Measurements from ENCODE around the gene INMT.
"Not testable (repeated sequence)": the region's sequence is repeated elsewhere in the genome, so short reads cannot be mapped to it uniquely, and the experiment has no call there.

Gene INMT

DNA sequence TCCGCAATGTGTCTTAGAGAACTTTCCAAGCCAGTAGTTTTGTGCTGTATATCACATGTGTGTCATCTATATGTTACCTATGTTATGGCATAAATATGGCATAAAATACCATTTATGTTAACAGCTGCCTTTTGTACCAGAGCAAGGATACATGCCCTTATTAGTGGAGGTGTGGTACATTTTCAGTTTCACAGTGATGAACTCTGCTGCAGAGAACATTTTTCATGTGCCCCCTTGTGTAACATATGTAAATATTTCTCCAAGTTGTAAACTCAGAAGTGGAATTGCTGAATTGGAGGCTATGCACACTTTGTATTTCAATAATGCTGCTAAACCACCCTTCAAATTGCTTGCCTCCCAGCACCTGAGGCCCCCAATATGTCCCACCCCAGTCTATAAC lies 37.8 kb upstream of the INMT start:
- H3K27ac ChIP-seq (ENCODE audit: low read depth, low read length), result no peak overlapping the region
- H3K4me1 ChIP-seq (ENCODE audit: control insufficient read depth, insufficient read depth, low read length), result no peaks in the 10 kb centered on the region
- H3K27me3 ChIP-seq (ENCODE audit: control insufficient read depth, insufficient read depth, low read length), result no peaks in the 10 kb centered on the region
- no peak overlapping the region for H3K9ac ChIP-seq (ENCODE audit: low read length)
- no peak overlapping the region for H3K4me3 ChIP-seq (ENCODE audit: low read length)
- no peaks in the 10 kb centered on the region for H3K36me3 ChIP-seq (ENCODE audit: control insufficient read depth, insufficient read depth, low read length)

DNA sequence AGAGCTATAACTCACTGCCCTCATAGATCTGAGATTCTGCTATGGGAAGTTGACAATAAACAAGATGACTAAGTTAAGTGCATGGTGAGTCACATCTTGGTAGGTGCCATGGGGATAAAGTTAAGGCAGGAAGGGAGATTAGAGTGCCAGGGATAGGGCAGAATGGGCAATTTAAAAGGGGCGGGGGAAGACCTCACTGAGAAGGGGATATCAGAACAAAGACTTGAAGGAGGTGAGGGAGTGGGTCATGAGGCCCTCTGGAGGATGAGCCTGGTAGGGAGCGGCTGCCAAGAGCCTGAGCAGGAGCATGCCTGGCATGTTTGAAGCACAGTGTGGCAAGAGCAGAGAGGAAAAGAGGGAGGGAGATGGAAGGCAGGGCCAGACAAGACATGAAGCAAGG lies 34.8 kb upstream of the INMT start:
- no peaks in the 10 kb centered on the region for H3K4me1 ChIP-seq (ENCODE audit: control insufficient read depth, insufficient read depth, low read length)
- H3K27ac ChIP-seq (ENCODE audit: low read depth, low read length), result no peak overlapping the region

GRCh38 chr7:30719434-30719833 lies 32.5 kb upstream of the INMT start:
- not testable (repeated sequence) for H3K9ac ChIP-seq (ENCODE audit: low read length); H3K36me3 ChIP-seq (ENCODE audit: control insufficient read depth, insufficient read depth, low read length); H3K4me1 ChIP-seq (ENCODE audit: control insufficient read depth, insufficient read depth, low read length); H3K4me3 ChIP-seq (ENCODE audit: low read length); H3K27ac ChIP-seq (ENCODE audit: low read depth, low read length); H3K27me3 ChIP-seq (ENCODE audit: control insufficient read depth, insufficient read depth, low read length)

More for the DNA sequence above, 34.8 kb upstream of the INMT start:
- Histone ChIP-seq H3K36me3 (ENCODE audit: control insufficient read depth, insufficient read depth, low read length) (no peaks in the 10 kb centered on the region), H3K4me3 (ENCODE audit: low read length) (no peak overlapping the region), H3K27me3 (ENCODE audit: control insufficient read depth, insufficient read depth, low read length) (no peaks in the 10 kb centered on the region), H3K9ac (ENCODE audit: low read length) (no peak overlapping the region)

GRCh38 chr7:30721211-30721610 lies 30.7 kb upstream of the INMT start:
- Histone ChIP-seq H3K9ac (ENCODE audit: low read length) (no peak overlapping the region), H3K27me3 (ENCODE audit: control insufficient read depth, insufficient read depth, low read length) (no peaks in the 10 kb centered on the region), H3K36me3 (ENCODE audit: control insufficient read depth, insufficient read depth, low read length) (no peaks in the 10 kb centered on the region), H3K4me3 (ENCODE audit: low read length) (no peak overlapping the region), H3K4me1 (ENCODE audit: control insufficient read depth, insufficient read depth, low read length) (no peaks in the 10 kb centered on the region), H3K27ac (ENCODE audit: low read depth, low read length) (no peak overlapping the region)

DNA sequence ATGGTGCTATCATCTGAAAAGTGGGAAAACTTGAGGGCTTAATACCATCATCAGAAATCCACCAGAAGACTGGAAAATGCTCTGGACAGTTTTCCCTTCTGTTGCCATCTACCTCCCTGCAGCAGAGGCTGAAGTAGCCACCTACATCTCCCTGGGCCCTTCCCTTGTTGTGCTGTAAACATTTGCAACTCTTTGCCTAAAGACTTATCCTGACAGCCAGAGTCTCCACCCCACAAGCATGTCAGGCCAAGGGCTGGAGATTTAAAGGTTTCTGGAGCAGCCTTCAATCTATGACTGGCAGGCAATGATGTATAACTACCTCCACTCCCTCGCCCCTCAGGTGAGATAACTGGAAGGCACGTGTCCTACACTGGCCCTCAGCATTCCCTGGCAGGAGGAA lies 29.7 kb upstream of the INMT start:
- Histone ChIP-seq H3K4me1 (ENCODE audit: control insufficient read depth, insufficient read depth, low read length) (no peaks in the 10 kb centered on the region), H3K27ac (ENCODE audit: low read depth, low read length) (no peak overlapping the region), H3K27me3 (ENCODE audit: control insufficient read depth, insufficient read depth, low read length) (no peaks in the 10 kb centered on the region), H3K36me3 (ENCODE audit: control insufficient read depth, insufficient read depth, low read length) (no peaks in the 10 kb centered on the region), H3K9ac (ENCODE audit: low read length) (no peak overlapping the region), H3K4me3 (ENCODE audit: low read length) (no peak overlapping the region)

DNA sequence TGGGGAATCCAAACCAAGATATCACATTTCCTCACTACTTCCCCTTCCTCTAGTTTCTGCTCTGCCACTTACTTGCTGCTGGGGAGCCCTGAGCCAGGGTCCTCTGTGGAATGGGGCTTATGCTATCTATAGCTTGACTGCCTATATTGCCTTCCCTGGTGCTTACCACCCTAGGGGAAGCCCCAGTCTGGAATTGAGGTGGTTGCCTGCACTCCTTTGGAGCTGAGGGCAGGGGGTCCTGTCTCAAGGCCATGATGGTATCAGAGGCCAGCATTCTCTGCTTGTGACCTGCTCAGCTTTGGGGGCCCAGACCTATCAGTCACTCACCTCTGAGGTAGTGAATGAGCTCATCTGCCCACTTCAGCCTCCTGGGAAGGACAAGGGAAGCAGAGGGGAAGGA lies 29.3 kb upstream of the INMT start:
- no peak overlapping the region for H3K27ac ChIP-seq (ENCODE audit: low read depth, low read length)

GRCh38 chr7:30723776-30724175 lies 28.2 kb upstream of the INMT start:
- no peak overlapping the region for H3K4me3 ChIP-seq (ENCODE audit: low read length)
- no peaks in the 10 kb centered on the region for H3K27me3 ChIP-seq (ENCODE audit: control insufficient read depth, insufficient read depth, low read length)
- no peaks in the 10 kb centered on the region for H3K4me1 ChIP-seq (ENCODE audit: control insufficient read depth, insufficient read depth, low read length)
- H3K9ac ChIP-seq (ENCODE audit: low read length), result no peak overlapping the region
- no peak overlapping the region for H3K27ac ChIP-seq (ENCODE audit: low read depth, low read length)
- no peaks in the 10 kb centered on the region for H3K36me3 ChIP-seq (ENCODE audit: control insufficient read depth, insufficient read depth, low read length)

More for the DNA sequence above, 29.3 kb upstream of the INMT start:
- H3K27me3 ChIP-seq (ENCODE audit: control insufficient read depth, insufficient read depth, low read length), result no peaks in the 10 kb centered on the region
- H3K4me3 ChIP-seq (ENCODE audit: low read length), result no peak overlapping the region
- H3K36me3 ChIP-seq (ENCODE audit: control insufficient read depth, insufficient read depth, low read length), result no peaks in the 10 kb centered on the region
- no peaks in the 10 kb centered on the region for H3K4me1 ChIP-seq (ENCODE audit: control insufficient read depth, insufficient read depth, low read length)
- no peak overlapping the region for H3K9ac ChIP-seq (ENCODE audit: low read length)

- Histone ChIP-seq H3K27me3 (ENCODE audit: control insufficient read depth, insufficient read depth, low read length) (no peaks in the 10 kb centered on the region), H3K9ac (ENCODE audit: low read length) (no peak overlapping the region), H3K4me3 (ENCODE audit: low read length) (no peak overlapping the region), H3K27ac (ENCODE audit: low read depth, low read length) (no peak overlapping the region), H3K36me3 (ENCODE audit: control insufficient read depth, insufficient read depth, low read length) (no peaks in the 10 kb centered on the region), H3K4me1 (ENCODE audit: control insufficient read depth, insufficient read depth, low read length) (no peaks in the 10 kb centered on the region)
Observed at GRCh38 chr7:30726296-30727006, 25.5 kb upstream of the INMT start.

- no peaks in the 10 kb centered on the region for H3K4me1 ChIP-seq (ENCODE audit: control insufficient read depth, insufficient read depth, low read length)
- H3K27ac ChIP-seq (ENCODE audit: low read depth, low read length), result no peak overlapping the region
- H3K27me3 ChIP-seq (ENCODE audit: control insufficient read depth, insufficient read depth, low read length), result no peaks in the 10 kb centered on the region
- no peak overlapping the region for H3K4me3 ChIP-seq (ENCODE audit: low read length)
- H3K36me3 ChIP-seq (ENCODE audit: control insufficient read depth, insufficient read depth, low read length), result no peaks in the 10 kb centered on the region
- H3K9ac ChIP-seq (ENCODE audit: low read length), result no peak overlapping the region
Observed at GRCh38 chr7:30727061-30727945, 24.6 kb upstream of the INMT start.

DNA sequence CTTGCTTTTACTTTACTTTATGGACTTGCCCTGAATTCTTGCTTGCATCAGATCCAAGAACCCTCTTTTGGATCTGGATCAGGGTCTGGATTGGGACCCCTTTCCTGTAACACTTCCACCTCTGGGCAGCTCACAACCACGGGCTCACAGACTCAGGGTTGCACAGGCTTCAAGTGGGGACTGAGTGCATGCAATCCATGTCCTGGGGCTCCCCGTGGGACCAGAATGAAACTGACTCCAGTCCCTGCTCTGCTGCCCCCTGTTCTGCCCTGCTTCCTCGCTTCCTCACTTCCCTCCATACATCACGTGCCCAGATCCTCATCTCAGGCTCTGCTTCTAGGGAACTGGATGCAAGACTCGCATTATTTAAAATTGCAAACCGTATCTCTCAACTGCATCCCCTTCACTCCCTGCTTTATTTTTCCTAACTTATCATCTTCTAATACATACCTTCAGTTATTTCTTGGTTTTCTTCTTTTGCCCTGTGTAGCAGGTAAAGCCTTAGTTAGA lies 23.3 kb upstream of the INMT start:
- Histone ChIP-seq H3K27ac (ENCODE audit: low read depth, low read length) (no peak overlapping the region), H3K4me3 (ENCODE audit: low read length) (no peak overlapping the region), H3K9ac (ENCODE audit: low read length) (no peak overlapping the region), H3K36me3 (ENCODE audit: control insufficient read depth, insufficient read depth, low read length) (no peaks in the 10 kb centered on the region), H3K4me1 (ENCODE audit: control insufficient read depth, insufficient read depth, low read length) (no peaks in the 10 kb centered on the region), H3K27me3 (ENCODE audit: control insufficient read depth, insufficient read depth, low read length) (no peaks in the 10 kb centered on the region)

GRCh38 chr7:30729642-30730041 lies 22.3 kb upstream of the INMT start:
- no peaks in the 10 kb centered on the region for H3K36me3 ChIP-seq (ENCODE audit: control insufficient read depth, insufficient read depth, low read length)
- no peak overlapping the region for H3K27ac ChIP-seq (ENCODE audit: low read depth, low read length)

GRCh38 chr7:30730097-30730496 lies 21.8 kb upstream of the INMT start:
- Histone ChIP-seq H3K36me3 (ENCODE audit: control insufficient read depth, insufficient read depth, low read length) (no peaks in the 10 kb centered on the region), H3K9ac (ENCODE audit: low read length) (no peak overlapping the region), H3K4me1 (ENCODE audit: control insufficient read depth, insufficient read depth, low read length) (no peaks in the 10 kb centered on the region), H3K27ac (ENCODE audit: low read depth, low read length) (no peak overlapping the region), H3K27me3 (ENCODE audit: control insufficient read depth, insufficient read depth, low read length) (no peaks in the 10 kb centered on the region), H3K4me3 (ENCODE audit: low read length) (no peak overlapping the region)

More at GRCh38 chr7:30729642-30730041, 22.3 kb upstream of the INMT start:
- Histone ChIP-seq H3K9ac (ENCODE audit: low read length) (no peak overlapping the region), H3K4me1 (ENCODE audit: control insufficient read depth, insufficient read depth, low read length) (no peaks in the 10 kb centered on the region), H3K27me3 (ENCODE audit: control insufficient read depth, insufficient read depth, low read length) (no peaks in the 10 kb centered on the region), H3K4me3 (ENCODE audit: low read length) (no peak overlapping the region)

All from rectal smooth muscle tissue (tissue), 1 donor.